GM21367 (cell line): Measurements from ENCODE around the gene RASGRP1.

ENCODE experiments used
- ATAC-seq: cut with Tn5 transposase; IDR thresholded peaks from one replicate; pipeline ENCODE4 v1.9.1; 2021; ENCODE audit not compliant: unreplicated experiment

Gene RASGRP1

DNA sequence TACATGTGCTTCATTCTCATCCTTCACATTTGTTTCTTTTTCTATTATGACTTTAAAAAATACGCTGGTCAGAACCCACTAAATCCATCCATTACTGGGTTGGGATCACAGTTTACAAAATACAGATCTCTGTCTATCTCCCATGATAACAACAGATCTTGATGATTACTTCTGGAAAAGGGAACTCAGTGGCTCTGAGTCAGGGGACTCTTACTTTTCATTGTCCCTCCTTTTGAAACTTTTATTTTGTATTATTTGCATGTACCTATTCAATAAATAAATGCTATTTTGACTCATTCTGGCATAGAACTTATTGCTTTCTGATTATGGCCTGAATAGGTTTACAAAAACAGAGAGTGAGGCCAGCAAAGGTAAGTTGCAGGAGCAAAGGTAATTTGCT, 11.6 kb upstream of the RASGRP1 start:
- no peak for ATAC-seq

GRCh38 chr15:38565287-38565670, 665 bp upstream of the RASGRP1 start:
- ATAC-seq, result no peak

DNA sequence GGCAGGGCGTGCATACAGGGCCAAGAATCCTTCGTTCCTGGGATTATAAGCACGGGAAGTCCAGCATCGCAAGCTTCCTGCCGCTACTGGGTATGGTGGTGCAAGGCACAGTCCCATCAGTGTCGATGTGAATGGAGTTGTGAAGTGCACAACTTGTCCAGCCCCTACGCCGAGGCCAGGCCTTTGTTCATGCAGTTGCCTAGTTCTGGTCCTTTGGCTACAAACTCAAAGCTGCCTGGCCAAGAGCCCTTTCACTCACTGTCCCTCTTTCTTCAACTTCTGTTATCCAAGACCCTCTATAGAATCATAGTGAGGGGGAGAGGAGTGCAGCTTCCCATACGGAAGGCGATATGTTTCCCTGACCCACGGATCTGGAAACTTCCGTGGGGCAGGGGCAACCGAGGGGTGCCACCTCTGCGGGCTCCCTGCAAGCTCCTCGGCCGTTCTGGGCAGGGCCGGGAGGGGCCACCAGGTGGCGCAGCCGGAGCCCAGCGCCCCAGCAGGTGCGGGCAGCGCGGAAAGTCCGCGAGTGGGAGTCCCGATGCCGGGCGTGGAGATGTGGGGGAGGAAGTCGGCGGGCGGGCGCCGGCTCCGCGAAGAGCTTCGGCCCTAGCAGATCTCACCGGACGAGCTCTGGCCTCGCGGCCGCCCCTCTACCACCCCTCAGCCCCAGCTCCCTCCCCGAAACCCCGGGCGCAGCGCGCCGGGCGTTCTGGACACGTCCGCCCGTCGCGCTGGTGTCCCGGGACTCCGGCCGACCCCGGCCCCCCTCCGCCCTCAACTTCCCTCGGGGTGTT, 693 bp downstream of the RASGRP1 start:
- peak; percentile 49 for ATAC-seq

DNA sequence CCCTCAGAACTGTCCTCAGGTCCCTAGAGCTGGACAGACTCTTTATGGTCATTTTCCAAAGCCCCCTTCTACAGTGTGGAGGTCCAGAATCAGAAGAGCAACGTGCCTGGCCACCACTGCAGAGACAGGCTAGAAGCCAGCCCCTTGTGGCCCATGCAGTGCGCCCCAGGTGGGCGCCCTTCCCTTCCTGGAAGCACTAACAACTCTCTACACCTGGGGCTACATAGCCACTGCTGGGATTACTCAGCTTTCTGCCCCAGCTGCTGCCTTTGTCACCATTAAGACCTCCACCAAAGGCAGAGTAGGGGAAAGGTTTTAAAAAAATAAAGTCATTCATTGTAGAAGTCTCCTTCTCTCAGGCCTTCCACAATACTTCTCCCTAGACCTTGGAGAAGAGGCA, 2.3 kb downstream of the RASGRP1 start:
- ATAC-seq, result no peak

DNA sequence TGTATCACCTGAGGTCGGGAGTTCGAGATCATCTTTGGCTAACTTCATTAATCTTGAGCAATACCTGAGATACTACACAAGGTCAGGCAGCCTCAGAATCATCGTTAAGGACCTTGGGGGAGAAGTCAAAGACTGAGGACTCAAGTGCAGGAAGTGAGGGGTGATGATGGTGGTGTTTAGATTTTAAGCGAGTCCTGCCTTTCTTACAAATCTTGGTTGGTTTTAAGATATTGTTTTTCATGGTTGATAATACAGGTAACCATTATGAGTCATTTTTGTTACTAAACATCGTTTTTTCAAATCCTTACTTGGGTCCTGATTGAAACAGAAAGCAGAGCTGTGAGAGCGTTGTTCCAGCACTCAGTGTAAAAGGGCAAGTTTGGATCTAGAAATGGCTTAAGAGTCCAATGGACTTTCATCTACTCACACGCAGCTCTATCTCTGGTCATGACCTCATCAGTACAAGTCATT, 4.1 kb downstream of the RASGRP1 start:
- no peak for ATAC-seq

DNA sequence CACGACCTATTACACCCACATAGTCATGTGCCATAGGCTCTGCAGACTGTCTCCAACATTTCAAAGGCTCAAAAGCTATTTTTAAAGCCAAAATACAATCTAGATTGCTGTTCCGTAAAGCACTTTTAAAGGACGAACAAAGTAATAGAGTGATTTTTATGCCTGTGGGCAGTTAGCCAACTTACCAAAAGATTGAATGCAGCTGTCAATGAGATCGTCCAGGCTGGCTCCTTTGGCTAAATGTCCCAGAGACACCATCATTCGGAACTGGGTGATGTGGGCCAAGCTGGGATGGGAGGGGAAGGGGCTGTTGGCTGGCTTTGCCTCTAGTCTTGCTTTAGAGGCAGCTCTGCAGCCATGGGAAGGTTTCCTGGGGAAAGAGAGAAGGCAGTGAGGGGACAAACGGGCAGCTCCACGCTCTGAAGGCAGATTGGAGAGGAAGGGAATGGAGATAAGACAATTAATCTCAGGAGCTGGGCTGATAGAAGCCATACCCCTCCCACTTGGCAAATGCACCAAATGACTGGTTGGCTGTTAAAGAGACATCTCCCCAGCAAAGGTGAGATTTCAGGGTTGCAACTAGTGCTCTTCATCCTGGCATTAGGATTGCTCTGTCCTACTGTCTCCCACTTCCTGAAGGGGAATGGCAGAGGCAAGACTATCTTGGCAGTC, 4.8 kb downstream of the RASGRP1 start:
- no peak for ATAC-seq

GRCh38 chr15:38559131-38559530, 5.5 kb downstream of the RASGRP1 start:
- no peak for ATAC-seq

DNA sequence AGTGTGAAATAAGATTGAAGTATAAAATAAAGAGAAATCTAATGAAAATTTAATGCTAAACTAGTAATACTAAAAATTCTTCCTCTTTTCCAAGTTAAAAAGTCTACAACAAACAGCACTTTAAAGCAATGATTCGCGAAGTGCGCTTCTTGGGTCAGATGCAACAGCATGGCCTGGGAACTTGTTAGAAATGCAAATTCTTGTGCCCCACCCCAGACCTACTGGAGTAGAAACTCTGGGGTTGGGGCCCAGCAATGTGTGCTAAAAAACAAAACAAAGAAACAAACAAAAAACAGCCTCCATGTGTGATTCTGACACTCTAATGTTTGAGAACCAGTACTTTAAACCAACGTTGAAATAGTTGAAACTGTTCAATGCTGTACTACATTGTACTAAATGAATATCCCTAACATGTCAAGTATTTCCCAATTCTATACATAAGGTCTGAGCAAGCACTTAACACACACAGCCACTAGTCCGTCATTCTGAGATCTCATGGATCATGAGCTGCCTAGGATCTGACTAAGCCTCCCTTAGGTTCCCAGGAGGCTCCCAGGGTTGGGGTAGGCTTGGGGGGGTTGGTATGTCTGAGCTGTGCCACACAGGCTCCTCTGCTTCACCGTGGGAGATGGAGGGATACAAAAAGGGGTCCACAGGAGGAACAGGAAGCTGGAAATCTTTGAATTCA, 6.1 kb downstream of the RASGRP1 start:
- no peak for ATAC-seq

DNA sequence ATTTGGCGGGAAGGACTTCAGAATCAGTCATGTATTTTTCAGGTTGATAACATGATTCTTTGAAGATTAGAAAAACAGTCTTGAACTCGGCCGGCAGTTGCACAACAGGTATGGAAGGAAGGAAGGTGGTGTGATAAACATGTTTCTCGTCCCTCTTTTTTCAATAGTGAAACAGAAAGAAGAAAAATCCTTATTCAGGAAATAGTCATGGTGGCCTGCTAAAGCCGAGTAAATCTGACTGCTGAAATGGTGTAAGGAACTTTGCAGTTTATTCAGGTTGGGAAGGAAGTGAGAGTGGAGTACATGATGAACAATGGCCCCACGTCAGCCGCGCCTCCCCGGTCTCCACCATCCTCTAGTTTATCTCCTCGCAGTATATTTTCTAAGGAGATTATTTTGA, 6.7 kb downstream of the RASGRP1 start:
- no peak for ATAC-seq

DNA sequence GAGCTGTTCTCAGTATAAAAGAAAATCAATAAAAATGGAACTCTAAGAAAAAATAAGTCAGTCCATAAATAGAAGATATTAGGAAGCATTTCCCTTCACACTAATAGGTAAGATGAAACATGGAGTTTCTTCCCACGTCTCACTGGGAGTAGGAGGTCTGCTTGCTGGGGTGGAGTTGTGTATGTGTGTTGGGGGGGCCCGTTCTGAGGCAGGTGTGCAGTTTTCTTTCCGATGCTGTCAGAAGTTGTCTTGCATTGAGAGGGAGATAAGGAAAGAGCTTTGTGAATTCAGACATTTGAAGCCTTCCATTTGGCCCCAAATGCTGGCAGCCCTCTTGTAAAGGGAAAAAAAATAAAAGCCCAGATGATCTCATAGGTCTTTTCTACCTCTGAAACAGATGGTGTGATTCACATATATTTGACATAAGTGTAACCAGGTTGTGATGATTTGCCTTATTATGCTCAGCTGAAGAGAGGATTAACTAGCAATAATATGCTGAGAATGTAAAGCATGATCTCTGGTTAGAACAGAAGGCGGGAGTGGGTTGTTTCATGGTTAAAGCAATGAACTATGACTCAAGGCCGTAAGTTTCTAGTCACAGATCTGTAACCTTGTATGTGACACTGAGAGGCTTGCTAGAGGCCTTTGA, 8.8 kb downstream of the RASGRP1 start:
- ATAC-seq, result no peak

GRCh38 chr15:38554354-38554753, 10.3 kb downstream of the RASGRP1 start:
- peak; percentile 51 for ATAC-seq

GRCh38 chr15:38553071-38553470, 11.5 kb downstream of the RASGRP1 start:
- ATAC-seq, result no peak

DNA sequence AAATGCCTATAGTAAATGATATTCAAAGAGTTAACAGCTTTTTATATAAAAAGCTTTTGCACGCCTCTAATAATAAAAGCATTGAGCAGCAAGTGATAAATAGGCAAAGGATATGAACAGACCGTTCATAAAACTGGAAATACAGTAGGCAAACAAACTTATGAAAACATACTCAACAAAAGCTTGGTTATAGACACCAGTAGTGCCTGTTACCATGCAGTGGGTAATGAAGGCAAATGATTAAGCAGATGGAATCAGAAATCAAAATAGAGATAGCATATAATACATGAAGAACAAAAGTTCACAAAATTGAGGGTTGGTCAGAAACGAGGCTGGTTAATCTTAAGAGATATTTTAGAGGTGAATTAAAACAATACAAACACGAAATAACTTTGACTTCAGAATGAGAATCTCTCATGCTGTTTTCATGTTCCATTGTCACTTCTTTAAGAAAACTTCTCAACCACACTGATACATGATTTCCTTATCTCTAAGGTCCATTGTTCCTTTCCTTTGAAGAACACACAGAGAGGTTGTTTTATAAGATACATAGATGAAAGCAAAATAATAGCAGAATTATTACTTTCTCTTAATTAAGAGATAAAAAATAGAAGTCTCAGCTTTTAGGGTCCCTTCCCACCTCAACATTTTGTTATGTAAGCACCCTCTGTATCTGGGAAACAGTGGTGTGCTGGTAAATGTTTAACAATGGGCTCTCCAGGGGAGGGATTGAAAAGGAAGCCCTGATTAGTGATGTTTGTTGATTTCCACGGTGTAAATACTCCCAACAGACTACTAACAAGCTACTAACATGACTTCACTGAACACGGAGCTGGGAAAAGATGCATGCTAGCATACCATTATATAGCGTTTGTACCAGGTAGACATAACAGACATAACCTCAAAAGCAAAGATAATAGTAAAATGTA, 12.6 kb downstream of the RASGRP1 start:
- ATAC-seq, result no peak

DNA sequence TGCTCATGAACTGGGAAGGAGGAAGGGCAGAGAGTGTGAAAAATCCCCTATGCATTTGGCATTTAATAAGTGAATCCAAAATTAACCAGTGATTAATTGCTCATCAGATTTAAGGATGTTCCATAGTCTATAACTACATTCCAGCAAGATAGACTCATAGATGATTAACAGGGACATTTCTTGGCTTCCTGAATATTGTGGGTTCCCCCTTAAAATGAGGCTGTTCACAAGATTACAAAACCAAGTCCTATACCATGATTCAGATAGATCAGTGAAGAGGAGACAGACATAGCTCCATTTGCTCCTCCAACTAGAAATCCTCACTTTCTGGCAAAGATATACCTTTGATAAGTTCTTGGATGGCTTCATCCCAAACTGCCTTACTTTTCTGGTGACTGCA, 15.4 kb downstream of the RASGRP1 start:
- ATAC-seq, result no peak

DNA sequence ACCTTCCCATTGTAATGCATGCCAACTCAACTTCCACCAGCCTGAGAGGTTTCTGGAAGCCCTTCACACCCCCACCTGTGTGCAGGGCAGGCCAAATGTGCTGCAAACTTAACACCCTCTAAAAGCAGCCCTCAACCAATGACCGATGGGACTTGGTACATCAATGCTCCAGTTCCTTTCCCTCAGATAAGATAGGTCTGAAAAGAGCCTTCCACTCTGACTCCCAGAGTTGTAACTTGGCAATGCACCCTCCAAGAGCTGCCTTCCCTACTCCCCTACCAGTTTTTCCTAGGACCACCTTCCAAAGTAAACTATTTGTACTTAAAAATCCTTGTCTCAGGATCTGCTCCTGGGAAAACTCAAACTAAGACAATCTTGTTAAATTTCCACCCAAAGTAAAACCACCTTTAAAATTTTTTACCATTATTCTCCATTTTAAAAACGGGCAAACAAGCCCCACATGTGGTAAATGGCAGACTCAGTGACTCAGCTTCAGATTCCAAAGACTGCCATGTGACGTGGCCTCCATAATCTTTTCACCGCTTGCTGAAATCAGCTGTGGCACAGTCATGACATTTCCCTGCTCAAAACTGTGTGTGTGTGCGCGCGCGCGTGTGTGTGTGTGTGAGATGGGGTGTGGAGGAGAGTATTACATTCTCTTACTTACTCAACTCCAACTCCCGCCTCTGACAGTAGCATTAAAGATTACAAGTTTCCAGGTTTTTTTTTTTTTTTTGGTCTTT, 17.2 kb downstream of the RASGRP1 start:
- no peak for ATAC-seq

DNA sequence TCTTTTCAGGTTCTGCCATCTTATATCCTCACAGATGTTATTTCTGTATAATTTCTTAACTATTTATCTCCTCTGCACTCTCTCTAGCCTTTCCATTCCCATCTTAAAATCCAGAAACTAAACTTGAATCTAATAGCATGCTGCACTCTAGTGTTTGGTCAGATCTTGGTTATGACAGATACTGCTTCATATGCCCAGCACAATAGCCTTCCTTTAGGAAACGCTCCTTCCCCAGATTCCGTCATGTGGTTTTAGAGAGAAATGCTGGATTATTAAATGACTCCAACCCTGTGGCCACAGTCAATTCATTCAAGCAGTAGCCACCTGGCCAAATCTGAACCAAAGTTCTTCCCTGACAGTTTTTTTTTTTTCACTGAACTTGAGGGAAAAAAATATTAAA, 19.4 kb downstream of the RASGRP1 start:
- no peak for ATAC-seq

GRCh38 chr15:38541026-38541425, 23.6 kb downstream of the RASGRP1 start:
- no peak for ATAC-seq

GRCh38 chr15:38540510-38540909, 24.1 kb downstream of the RASGRP1 start:
- no peak for ATAC-seq

- ATAC-seq, result no peak
These were observed 25.6 kb downstream of the RASGRP1 start for GRCh38 chr15:38539008-38539343.
